HG03469 (cell line): ENCODE results near the gene APBA1.
"Not testable (repeated sequence)": the region's sequence is repeated elsewhere in the genome, so short reads cannot be mapped to it uniquely, and the experiment has no call there.

Source experiments
- ATAC-seq: cut with Tn5 transposase; IDR thresholded peaks from one replicate; pipeline ENCODE4 v1.9.1; 2021; ENCODE audit warnings: mild to moderate bottlenecking, moderate library complexity, moderate number of reproducible peaks; ENCODE audit not compliant: unreplicated experiment

APBA1 gene

GRCh38 chr9:69453746-69454145 lies 218.4 kb downstream of the APBA1 start:
- no peak for ATAC-seq

GRCh38 chr9:69452110-69452782 lies 219.9 kb downstream of the APBA1 start:
- ATAC-seq = no peak

DNA sequence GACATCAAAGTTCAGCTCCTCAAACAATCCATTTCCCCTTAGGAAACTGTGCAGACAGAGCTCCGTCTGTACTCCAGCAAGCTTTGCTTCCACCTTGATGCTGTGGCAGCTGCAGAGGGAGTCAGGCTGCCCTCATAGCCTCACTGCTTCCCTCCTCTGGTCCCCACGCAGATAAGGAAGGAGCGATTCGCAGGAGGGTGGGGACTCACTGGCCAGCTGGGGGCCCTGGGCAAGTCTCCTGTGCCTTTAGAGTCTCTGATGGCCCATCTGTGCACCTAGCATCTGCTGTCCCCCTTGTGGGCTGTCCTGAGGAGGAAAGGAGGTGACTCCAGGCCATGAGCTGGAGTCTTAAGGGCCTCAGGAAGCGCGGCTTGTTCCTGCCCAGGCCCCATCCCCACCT lies 225.7 kb downstream of the APBA1 start:
- ATAC-seq = no peak

- ATAC-seq = no peak
These were observed 226.9 kb downstream of the APBA1 start for GRCh38 chr9:69445251-69445650.

DNA sequence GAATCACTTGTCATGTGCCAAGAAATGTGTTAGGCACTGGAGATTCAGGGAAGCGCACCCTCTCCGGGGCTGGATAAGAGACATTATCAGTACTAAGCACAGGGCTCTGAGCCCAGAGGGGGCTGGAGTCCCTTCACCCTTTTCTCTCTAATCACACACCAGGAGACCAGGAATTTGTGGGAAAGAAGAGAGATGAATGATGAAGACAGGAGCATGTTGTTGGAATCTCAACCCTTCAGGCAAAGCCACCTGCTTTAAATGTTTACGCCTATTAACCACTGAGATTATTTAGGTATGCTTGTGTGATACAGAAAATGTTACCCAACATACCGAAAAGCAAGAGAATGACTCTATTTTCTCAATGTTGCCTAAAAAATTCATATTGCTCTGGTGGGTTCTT lies 227.4 kb downstream of the APBA1 start:
- ATAC-seq = no peak

GRCh38 chr9:69444021-69444420 lies 228.2 kb downstream of the APBA1 start:
- no peak for ATAC-seq

DNA sequence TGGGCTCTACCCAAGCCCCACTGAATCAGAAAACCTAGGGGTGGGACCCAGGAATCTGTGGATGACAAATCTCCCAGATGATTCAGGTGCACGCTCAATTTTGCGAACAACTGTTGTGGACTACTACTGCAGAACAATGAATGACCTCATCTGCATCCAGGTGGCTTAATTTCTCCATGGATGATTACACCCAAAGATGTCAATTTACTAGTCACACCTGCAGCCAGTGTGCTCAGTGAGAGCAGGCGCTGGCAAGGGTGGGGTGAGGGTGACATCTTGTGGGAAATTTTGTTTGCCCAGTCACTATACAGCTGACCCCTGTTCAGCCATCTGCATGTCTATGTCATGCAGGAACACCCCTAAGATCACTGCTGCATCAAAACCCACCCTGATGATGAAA lies 229.0 kb downstream of the APBA1 start:
- no peak for ATAC-seq

GRCh38 chr9:69442486-69442885 lies 229.7 kb downstream of the APBA1 start:
- no peak for ATAC-seq

DNA sequence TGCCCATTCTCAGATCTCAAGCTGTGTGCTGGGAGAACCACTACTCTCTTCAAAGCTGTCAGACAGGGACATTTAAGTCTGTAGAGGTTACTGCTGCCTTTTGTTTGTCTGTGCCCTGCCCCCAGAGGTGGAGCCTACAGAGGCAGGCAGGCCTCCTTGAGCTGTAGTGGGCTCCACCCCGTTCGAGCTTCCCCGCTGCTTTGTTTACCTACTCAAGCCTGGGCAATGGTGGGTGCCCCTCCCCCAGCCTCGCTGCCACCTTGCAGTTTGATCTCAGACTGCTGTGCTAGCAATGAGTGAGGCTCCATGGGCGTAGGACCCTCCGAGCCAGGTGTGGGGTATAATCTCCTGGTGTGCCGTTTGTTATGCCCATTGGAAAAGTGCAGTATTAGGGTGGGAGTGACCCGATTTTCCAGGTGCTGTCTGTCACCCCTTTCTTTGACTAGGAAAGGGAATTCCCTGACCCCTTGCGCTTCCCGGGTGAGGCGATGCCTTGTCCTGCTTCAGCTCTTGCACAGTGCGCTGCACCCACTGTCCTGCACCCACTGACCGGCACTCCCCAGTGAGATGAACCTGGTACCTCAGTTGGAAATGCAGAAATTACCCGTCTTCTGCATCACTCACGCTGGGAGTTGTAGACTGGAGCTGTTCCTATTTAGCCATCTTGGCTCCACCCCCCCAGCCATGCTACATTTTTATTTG lies 231.8 kb downstream of the APBA1 start:
- ATAC-seq = not testable (repeated sequence)

DNA sequence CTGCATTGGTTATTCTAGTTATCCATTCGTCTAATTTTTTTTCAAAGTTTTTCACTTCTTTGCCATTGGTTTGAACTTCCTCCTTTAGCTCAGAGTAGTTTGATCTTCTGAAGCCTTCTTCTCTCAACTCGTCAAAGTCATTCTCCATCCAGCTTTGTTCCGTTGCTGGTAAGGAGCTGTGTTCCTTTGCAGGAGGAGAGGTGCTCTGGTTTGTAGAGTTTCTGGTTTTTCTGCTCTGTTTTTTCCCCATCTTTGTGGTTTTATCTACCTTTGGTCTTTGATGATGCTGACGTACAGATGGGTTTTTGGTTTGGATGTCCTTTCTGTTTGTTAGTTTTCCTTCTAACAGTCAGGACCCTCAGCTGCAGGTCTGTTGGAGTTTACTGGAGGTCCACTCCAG lies 232.5 kb downstream of the APBA1 start:
- not testable (repeated sequence) for ATAC-seq

GRCh38 chr9:69433968-69434367 lies 238.2 kb downstream of the APBA1 start:
- no peak for ATAC-seq

DNA sequence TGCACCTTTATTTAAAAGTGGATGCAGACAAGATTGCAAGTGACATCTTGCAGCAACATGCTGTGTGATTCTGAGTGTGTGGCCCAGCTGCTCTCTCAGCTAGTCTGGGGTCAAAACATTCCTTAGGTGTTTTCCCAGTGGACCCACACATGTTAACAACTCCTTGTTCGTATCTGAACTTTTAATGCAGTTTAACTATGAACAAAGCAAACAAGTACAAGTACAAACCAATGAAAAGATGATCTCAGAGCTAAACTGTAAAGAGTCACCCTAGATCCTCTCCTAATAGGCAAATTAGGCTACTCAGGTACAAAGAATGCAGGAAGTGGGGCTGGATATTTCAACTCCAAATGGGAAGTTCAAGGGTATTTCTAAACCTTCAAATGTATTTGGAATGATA lies 238.8 kb downstream of the APBA1 start:
- ATAC-seq = no peak

DNA sequence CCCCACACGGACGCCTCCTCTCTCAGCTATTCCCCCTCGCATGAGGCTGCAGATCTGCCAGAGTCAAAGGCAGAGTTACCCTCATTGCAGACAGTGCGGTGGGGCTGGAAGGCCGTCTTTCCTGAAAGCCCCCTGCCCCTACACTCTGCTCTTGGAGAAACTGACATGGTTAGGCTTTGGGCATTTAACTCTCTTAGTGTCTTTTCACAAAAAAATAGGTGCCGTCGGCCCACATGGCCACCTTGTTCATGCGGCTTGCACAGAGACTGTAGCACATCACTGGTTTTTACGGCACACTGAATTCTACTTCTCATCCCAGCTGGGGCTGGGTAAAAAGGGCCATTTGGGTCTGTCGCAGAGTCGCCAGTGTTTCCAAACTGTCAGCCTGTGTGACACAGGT lies 239.5 kb downstream of the APBA1 start:
- ATAC-seq = no peak

DNA sequence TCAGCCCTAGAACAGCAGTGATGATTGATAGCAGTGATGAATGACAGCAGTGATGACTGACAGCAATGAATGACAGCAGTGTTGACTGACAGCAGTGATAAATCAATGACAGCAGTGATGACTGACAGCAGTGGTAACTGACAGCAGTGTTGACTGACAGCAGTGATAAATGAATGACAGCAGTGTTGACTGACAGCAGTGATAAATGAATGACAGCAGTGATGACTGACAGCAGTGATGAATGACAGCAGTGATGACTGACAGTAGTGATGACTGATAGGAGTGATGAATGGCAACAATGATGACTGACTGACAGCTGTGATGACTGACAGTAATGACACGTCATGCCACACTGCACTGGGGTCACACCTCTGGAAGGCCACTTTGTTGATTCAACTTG lies 240.4 kb downstream of the APBA1 start:
- no peak for ATAC-seq

DNA sequence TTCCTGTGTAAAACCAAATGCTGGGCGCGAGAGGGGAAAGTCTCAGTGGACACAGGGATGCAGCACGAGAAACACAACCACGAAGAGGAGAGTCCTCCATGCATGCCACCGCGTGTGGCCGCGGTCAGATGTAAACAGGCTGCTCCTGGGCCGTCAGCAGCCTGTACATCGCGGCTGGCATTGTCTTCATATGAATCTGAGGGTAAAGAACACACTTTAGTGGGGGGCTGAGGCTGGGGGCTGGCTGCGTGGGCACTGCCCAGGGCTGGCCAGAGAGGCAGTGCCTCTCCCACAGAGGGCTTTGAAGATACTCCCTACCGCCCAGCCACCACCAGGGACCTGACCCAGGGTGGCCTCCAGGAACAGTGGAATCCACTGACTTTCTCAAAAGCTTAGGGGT lies 241.0 kb downstream of the APBA1 start:
- no peak for ATAC-seq

DNA sequence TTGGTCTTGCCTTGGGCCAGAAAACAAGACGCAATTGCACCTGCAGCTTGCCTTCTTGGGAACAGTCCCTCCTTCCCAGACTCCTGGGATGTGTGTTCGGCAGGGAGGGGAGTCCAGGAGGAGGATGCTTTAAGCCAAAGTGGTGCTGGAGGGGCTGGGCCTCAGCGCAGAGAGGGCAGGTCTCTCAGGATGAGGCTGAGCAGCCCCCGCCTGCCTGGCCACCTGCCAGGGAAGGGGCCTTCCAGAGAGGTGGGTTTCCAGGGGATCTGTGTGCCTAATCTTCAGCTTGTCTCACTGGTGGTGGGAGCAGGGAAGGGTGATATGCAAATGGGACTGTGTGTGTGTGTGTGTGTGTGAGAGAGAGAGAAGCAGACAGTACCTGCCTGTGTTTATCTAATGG lies 242.0 kb downstream of the APBA1 start:
- no peak for ATAC-seq

- ATAC-seq = no peak
These were observed 242.9 kb downstream of the APBA1 start for GRCh38 chr9:69429281-69429680.

GRCh38 chr9:69428017-69428785 lies 244.0 kb downstream of the APBA1 start:
- ATAC-seq = no peak

- no peak for ATAC-seq
These were observed 244.9 kb downstream of the APBA1 start for GRCh38 chr9:69427286-69427685.

- ATAC-seq = no peak
These were observed 246.9 kb downstream of the APBA1 start for GRCh38 chr9:69425136-69425801.
